ENCODE measurements around the gene ANKRD29. TPM values are rescaled to one million over a fixed set of nuclear protein-coding genes. Genes with fewer than 3 reads are reported as not detected.

The ANKRD29 gene
- total RNA-seq, 1 donor from 2014 or later: not detected

DNA sequence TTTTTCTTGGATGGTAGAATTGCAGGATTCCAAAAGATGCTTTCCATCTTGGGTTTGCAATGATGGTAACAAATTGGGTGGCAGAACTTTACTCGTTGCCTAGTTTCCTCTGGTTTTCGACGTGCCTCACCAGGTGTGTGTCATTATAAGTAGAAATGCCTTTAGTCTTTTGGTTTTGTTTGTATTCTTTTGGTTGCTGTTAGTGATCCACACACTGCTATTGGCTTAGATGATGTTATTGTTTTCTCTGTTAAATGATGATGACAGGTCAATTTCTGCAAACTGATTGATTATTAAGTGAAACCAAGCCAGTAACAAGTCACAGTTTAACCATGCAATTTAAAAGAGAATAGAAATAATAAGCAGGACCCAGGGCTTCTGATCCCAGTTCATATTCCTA is 20.4 kb upstream of the ANKRD29 start:
- TF ChIP-seq, protein P1, sequence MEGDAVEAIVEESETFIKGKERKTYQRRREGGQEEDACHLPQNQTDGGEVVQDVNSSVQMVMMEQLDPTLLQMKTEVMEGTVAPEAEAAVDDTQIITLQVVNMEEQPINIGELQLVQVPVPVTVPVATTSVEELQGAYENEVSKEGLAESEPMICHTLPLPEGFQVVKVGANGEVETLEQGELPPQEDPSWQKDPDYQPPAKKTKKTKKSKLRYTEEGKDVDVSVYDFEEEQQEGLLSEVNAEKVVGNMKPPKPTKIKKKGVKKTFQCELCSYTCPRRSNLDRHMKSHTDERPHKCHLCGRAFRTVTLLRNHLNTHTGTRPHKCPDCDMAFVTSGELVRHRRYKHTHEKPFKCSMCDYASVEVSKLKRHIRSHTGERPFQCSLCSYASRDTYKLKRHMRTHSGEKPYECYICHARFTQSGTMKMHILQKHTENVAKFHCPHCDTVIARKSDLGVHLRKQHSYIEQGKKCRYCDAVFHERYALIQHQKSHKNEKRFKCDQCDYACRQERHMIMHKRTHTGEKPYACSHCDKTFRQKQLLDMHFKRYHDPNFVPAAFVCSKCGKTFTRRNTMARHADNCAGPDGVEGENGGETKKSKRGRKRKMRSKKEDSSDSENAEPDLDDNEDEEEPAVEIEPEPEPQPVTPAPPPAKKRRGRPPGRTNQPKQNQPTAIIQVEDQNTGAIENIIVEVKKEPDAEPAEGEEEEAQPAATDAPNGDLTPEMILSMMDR (IDR thresholded peaks at IDR 0.05): no peak
- H3K27me3 Mint-ChIP-seq: peaks cover 30% of the 10 kb centered on the region
- H3K36me3 Mint-ChIP-seq (ENCODE audit: low read depth): no peaks in the 10 kb centered on the region
- H3K4me3 Mint-ChIP-seq: no peak overlapping the region
- H3K4me1 Mint-ChIP-seq: no peaks in the 10 kb centered on the region
- intact Hi-C loops (cut with micrococcal nuclease): no loop called here
- H3K27ac Mint-ChIP-seq: no peak overlapping the region
- no peak for ATAC-seq (ENCODE audit: low read depth)
- ChIA-PET CTCF (no interaction called here), POLR2A (no interaction called here)
- no peaks in the 10 kb centered on the region for H3K9me3 Mint-ChIP-seq
- no peak for DNase-seq

DNA sequence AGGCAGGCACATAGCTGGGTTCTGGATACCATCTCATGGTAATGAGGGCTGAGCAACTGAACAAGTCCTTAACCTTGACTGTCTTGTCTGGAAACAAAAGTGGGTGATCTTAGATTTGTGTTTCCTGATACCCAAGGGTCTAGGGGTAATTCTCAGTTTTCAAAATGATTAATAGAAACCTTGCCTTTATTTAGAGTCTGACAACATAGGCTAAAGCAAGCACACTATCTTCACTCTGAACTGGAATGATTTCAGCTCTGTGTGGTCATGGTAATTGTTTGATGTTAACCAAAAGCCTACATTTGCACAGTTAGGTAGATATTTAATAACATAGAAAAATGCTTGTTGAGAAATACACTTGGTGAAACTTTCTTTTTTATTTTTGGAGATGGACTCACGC is 19.8 kb upstream of the ANKRD29 start:
- Mint-ChIP-seq H3K27ac (no peak overlapping the region), H3K27me3 (peaks cover 26% of the 10 kb centered on the region), H3K4me3 (no peak overlapping the region), H3K36me3 (ENCODE audit: low read depth) (no peaks in the 10 kb centered on the region), H3K9me3 (no peaks in the 10 kb centered on the region), H3K4me1 (no peaks in the 10 kb centered on the region)
- no peak for ATAC-seq (ENCODE audit: low read depth)
- TF ChIP-seq, protein P1 (IDR thresholded peaks at IDR 0.05): no peak
- no peak for DNase-seq
- intact Hi-C loops (cut with micrococcal nuclease): no loop called here
- CTCF ChIA-PET: no interaction called here
- POLR2A ChIA-PET: no interaction called here

DNA sequence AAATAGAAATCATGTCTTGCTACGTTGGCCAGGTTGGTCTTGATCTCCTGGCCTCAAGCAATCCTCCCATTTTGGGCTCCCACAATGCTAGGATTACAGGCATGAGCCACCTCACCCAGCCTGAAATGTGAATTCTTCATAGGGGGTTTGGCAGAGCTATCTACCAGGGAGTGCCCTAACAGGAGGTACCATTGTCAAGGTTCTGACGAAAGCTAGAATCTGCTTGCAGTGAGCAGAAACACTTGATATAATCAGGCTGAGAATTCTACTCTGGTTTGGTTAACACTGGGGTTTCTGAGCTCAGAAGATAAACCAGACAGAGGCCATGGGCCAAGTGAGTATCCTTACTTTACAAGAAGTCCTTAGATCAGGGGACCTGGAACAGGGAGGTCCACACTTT is 19.3 kb upstream of the ANKRD29 start:
- ATAC-seq (ENCODE audit: low read depth) (no peak), DNase-seq (no peak)
- TF ChIP-seq, protein P1 (IDR thresholded peaks at IDR 0.05): no peak
- CTCF ChIA-PET: no interaction called here
- H3K27me3 Mint-ChIP-seq: peaks cover 24% of the 10 kb centered on the region
- POLR2A ChIA-PET: no interaction called here
- no peak overlapping the region for H3K27ac Mint-ChIP-seq
- H3K9me3 Mint-ChIP-seq: no peaks in the 10 kb centered on the region
- H3K4me3 Mint-ChIP-seq: no peak overlapping the region
- intact Hi-C loops (cut with micrococcal nuclease): no loop called here
- no peaks in the 10 kb centered on the region for H3K36me3 Mint-ChIP-seq (ENCODE audit: low read depth)
- no peaks in the 10 kb centered on the region for H3K4me1 Mint-ChIP-seq

DNA sequence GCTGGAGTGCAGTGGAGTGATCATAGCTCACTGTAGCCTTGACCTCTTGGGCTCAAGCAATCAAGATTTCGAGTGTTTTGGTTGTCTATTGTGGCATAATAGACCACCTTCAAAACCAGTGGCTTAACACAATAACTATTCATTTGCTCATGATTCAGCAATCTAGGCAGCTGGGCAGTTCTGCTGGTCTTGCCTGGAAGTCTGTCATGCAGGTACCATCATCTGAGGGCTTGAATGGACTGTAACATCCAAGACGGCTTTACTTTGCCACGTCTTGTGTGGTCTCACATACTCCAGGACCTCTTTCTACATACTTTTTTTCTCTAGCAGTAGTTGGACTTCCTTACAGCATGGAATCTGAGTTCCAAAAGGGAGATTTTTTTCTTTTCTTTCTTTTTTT is 13.2 kb upstream of the ANKRD29 start:
- ChIA-PET POLR2A (no interaction called here), CTCF (no interaction called here)
- Mint-ChIP-seq H3K27ac (no peak overlapping the region), H3K9me3 (no peaks in the 10 kb centered on the region), H3K4me3 (no peak overlapping the region), H3K36me3 (ENCODE audit: low read depth) (no peaks in the 10 kb centered on the region), H3K27me3 (peaks cover 15% of the 10 kb centered on the region), H3K4me1 (no peaks in the 10 kb centered on the region)
- TF ChIP-seq, protein P1 (IDR thresholded peaks at IDR 0.05): no peak
- intact Hi-C loops (cut with micrococcal nuclease): loop anchor here (2.0 kb wide), 1 partner anchor 19 kb away; no protein-coding TSS in a partner anchor
- DNase-seq (no peak), ATAC-seq (ENCODE audit: low read depth) (no peak)

DNA sequence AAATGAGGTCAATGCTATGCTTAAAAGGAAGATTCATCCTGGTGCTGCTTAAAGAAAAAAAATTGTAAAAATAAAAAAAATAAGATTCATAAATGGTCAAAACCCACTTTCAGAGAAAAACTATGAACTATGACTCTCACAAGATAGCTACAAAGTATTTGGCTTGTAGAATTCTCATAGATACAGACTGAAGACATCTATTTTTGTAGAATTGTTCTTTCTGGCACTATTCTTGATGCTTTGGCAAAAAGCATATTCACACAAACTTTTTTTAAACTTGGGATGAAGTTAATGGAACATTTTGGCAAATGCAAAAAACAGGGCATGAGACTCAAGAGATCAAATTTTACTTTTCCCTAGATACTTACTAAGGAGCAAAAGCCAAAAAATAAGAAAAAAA is 12.5 kb upstream of the ANKRD29 start:
- CTCF ChIA-PET: no interaction called here
- Mint-ChIP-seq H3K27ac (no peak overlapping the region), H3K4me3 (no peak overlapping the region), H3K4me1 (no peaks in the 10 kb centered on the region), H3K36me3 (ENCODE audit: low read depth) (no peaks in the 10 kb centered on the region), H3K27me3 (peaks cover 13% of the 10 kb centered on the region), H3K9me3 (no peaks in the 10 kb centered on the region)
- TF ChIP-seq, protein P1 (IDR thresholded peaks at IDR 0.05): no peak
- ATAC-seq (ENCODE audit: low read depth) (no peak), DNase-seq (no peak)
- intact Hi-C loops (cut with micrococcal nuclease): loop anchor here (2.0 kb wide), 1 partner anchor 20 kb away; no protein-coding TSS in a partner anchor
- POLR2A ChIA-PET: no interaction called here

Measured in activated B cell treated with CpG ODN at 0.5 μM for 24 hours (primary cell).